GM12801 (cell line): ENCODE results near the gene PTPN6.

Source experiments
- TF ChIP-seq, protein P1 (sequence below): IDR thresholded peaks from one replicate; pipeline ENCODE4 v1.5.1; 2011; ENCODE audit warnings: control low read depth; ENCODE audit not compliant: insufficient read length; ENCODE audit errors: extremely low read depth

The PTPN6 gene

GRCh38 chr12:6961695-6962284, 10.6 kb downstream of the PTPN6 start:
- TF ChIP-seq, protein P1, sequence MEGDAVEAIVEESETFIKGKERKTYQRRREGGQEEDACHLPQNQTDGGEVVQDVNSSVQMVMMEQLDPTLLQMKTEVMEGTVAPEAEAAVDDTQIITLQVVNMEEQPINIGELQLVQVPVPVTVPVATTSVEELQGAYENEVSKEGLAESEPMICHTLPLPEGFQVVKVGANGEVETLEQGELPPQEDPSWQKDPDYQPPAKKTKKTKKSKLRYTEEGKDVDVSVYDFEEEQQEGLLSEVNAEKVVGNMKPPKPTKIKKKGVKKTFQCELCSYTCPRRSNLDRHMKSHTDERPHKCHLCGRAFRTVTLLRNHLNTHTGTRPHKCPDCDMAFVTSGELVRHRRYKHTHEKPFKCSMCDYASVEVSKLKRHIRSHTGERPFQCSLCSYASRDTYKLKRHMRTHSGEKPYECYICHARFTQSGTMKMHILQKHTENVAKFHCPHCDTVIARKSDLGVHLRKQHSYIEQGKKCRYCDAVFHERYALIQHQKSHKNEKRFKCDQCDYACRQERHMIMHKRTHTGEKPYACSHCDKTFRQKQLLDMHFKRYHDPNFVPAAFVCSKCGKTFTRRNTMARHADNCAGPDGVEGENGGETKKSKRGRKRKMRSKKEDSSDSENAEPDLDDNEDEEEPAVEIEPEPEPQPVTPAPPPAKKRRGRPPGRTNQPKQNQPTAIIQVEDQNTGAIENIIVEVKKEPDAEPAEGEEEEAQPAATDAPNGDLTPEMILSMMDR, result no peak

DNA sequence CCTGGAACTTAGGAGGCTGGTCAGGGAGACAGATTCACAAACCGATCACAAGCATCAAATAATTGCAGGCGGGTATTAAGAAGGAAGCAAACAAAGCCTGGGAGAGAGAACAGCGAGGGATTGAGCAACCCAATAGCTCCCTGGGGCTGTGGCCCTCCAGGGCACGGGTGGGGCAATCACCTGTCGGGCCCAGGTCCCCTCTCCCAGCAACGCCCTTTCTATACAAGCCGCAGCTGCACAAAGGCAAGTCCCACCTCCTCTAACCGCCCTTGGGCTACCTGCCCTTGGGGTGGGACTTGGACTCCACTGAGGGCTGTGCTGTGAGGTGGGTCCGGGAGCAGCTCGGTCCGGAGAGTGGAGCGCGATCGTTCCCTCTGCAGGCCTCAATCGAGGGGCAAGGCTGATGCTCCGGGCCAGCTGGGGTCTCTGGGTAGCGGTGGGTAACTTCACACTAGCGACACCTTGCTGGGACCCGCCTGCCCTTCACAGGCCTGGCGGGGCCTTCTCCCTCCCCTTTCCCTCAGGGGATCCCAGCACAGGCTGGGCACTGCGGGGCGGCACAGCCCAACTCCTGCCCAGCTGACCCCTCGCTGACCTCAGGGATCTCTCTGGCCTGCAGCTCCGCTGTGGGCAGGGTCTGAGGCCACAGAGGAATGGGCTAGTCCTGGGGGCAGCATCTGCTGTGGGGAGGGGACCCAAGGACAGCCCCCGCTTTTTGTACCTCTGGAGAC, 11.3 kb downstream of the PTPN6 start:
- TF ChIP-seq, protein P1, result no peak

DNA sequence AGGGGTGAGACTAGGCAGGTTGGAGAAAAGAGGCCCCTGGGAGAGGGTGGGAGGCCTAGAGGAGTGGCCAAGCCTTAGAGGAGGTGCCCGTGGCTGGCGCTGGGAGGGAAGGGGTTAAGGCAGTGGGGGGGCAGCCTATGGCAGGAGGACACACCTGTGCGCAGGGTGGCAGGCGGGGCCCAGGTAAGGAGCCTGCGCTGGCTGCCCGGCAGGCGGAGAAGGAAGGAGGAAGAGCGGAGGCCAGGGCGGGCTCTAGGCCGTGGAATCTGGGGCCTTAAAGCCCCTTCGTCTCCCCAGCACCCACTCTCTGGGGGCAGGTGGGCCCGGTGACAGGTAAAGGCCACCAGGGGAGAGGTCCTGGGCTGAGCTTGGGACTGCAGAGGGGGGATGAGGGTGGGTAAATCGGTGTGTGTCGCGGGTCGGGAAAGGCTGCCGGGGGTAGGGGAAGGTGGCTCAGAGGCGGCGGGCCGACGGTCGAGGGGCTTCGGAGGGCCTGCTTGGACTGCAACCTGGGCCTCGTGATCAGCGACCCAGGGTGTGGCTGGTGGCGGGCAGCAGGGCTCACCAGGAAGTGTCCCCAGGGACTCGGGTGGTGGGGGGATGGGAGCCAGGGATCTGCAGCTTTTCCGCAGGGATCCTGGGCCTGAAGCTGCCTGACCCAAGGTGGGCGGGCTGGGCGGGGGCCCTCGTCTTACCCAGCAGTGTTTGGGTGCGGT, 12.0 kb downstream of the PTPN6 start:
- TF ChIP-seq, protein P1, result no peak

GRCh38 chr12:6963791-6964413, 12.7 kb downstream of the PTPN6 start:
- TF ChIP-seq, protein P1, result no peak

DNA sequence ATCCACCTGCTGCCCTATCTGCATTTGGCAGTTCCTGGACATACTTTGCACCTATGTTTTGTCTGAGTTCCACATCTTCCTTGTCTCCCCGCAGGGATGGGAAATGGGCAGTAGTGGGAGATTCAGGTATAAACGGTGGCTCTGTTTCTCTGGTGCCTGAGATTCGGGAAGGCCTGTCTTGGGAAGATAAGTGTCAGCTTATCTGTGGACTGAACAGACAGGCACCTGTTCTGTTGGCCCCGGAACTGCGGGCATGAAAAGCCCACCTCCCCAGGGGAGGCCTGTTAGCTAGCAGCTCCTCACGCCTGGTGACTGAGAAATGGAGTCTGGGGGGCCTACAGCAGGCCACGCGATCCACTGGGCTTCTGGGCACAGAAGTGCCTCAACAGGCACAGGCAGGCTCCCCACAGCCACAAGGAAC, 13.5 kb downstream of the PTPN6 start:
- TF ChIP-seq, protein P1, result no peak

GRCh38 chr12:6965026-6965661, 14.0 kb downstream of the PTPN6 start:
- TF ChIP-seq, protein P1, result peak; percentile 23

GRCh38 chr12:6965714-6966113, 14.6 kb downstream of the PTPN6 start:
- TF ChIP-seq, protein P1, result no peak
